ENCODE data around the gene KCNJ1. TPM values are rescaled to one million over a fixed set of nuclear protein-coding genes. Genes with fewer than 3 reads are reported as not detected.

The KCNJ1 gene
- total RNA-seq, 4 donors from 2014 or later, result not detected

GRCh38 chr11:128828350-128828749 lies 38.7 kb downstream of the KCNJ1 start:
- TF ChIP-seq POLR2A (IDR thresholded peaks at IDR 0.05) (no peak), CTCF (IDR thresholded peaks at IDR 0.05) (no peak)
- DNase-seq, result no peak
- H3K9me3 ChIP-seq, result no peaks in the 10 kb centered on the region
- no peak overlapping the region for H3K4me3 ChIP-seq
- no peaks in the 10 kb centered on the region for H3K4me1 ChIP-seq
- no peak overlapping the region for H3K27ac ChIP-seq
- no peaks in the 10 kb centered on the region for H3K27me3 ChIP-seq
- no peaks in the 10 kb centered on the region for H3K36me3 ChIP-seq
- intact Hi-C loops (cut with DNase I; ENCODE audit: low total_unique reads), result no loop called here

DNA sequence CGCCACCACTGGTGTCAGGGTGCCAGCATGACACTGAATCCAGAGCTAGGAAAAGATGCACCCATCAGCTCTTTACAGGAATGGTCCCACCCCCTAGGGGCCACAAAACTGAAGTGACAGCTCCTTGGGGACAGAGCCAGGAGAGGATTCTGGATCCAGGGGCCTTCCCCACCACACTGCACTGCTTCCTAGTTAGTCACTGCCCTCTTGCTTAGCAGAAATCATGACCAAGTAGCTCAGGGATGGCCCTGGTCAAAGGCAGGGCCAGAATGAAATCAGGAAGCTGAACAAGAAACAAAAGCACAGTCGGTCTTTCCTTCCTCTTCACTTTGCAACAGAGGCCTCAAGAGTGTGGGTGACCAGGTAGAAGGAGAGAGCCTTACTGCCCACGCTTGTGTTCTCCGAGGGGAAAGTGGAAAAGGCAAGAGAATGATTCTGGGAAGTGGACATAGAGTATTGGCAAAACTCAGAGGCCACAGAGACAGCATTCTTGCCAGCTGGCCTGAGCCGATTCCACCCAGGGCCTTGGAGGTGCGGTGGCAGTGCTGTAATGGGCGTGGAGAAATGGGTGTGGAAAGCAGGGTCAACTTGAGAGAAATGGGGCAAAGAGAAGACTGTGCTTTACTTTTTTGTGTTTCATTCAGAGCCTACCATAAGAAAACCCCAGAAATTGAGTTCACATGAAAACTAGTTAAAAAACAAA lies 39.8 kb downstream of the KCNJ1 start:
- no peak for TF ChIP-seq CTCF (IDR thresholded peaks at IDR 0.05)
- no peak for TF ChIP-seq POLR2A (IDR thresholded peaks at IDR 0.05)
- H3K4me3 ChIP-seq, result no peak overlapping the region
- no peaks in the 10 kb centered on the region for H3K36me3 ChIP-seq
- intact Hi-C loops (cut with DNase I; ENCODE audit: low total_unique reads), result no loop called here
- no peak for DNase-seq
- no peaks in the 10 kb centered on the region for H3K9me3 ChIP-seq
- no peaks in the 10 kb centered on the region for H3K4me1 ChIP-seq
- no peaks in the 10 kb centered on the region for H3K27me3 ChIP-seq
- no peak overlapping the region for H3K27ac ChIP-seq

DNA sequence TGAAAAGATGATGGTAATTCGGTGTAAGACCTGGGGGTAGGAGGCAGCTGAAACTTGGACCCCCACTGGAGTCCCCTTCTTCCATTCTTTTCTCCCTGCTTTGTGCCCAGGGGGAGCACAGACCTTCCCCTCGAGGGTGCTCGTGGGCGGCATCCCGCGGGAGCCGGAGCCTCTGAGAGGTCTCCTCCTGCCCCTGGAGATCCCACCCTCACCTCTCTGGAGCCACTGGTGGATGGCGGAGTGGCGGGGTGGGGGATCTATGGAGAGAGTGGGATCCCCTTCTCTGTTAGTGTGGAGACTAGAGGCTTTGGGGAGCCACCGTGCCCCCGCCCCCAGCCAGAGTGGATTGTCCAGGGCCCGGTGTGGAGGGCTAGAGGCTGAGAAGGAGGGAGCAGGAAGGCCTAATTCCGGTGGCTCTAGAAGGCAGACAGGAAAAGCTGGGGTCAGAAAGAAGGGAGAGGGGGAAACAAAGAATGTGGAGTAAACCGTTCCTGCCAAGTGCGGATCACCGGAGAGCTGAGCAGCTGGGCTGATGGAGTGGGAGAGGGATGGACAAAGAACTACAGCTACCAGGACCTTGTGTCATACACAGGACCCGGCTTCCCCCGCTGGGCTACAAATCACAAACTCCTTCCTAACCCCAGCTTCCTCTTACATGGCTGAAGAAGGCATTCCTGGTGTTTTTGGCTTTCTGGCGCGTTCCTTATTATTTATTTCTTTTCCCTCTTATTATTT lies 41.9 kb downstream of the KCNJ1 start:
- TF ChIP-seq CTCF (IDR thresholded peaks at IDR 0.05) (no peak), POLR2A (IDR thresholded peaks at IDR 0.05) (no peak)
- Histone ChIP-seq H3K4me1 (no peaks in the 10 kb centered on the region), H3K27me3 (no peaks in the 10 kb centered on the region), H3K4me3 (no peak overlapping the region), H3K9me3 (no peaks in the 10 kb centered on the region), H3K27ac (peak overlapping the region in 1 of 2 donors; percentile 36), H3K36me3 (no peaks in the 10 kb centered on the region)
- no peak for DNase-seq
- intact Hi-C loops (cut with DNase I; ENCODE audit: low total_unique reads), result no loop called here

- Histone ChIP-seq H3K4me3 (no peak overlapping the region), H3K27me3 (no peaks in the 10 kb centered on the region), H3K27ac (peak overlapping the region; percentile 30 to 52), H3K9me3 (no peaks in the 10 kb centered on the region), H3K36me3 (no peaks in the 10 kb centered on the region), H3K4me1 (no peaks in the 10 kb centered on the region)
- intact Hi-C loops (cut with DNase I; ENCODE audit: low total_unique reads), result no loop called here
- TF ChIP-seq CTCF (IDR thresholded peaks at IDR 0.05) (no peak), POLR2A (IDR thresholded peaks at IDR 0.05) (no peak)
- peak in 1 of 2 donors; percentile 27 for DNase-seq
Observed at GRCh38 chr11:128824191-128825049, 42.7 kb downstream of the KCNJ1 start.
